H9 (cell line): ENCODE measurements around the gene MTMR6. TPM values are rescaled to one million over a fixed set of nuclear protein-coding genes. Genes with fewer than 3 reads are reported as not detected.

ENCODE experiments used
- DNase-seq: peaks from one replicate; pipeline ENCODE4 v3.0.0-alpha.2; 2017
- H2AFZ ChIP-seq: one replicate; pipeline ENCODE4 v1.6.1; 2013; ENCODE audit warnings: mild to moderate bottlenecking, low read length, control low read depth, moderate library complexity
- H2AK5ac ChIP-seq: 2 replicates; pipeline ENCODE4 v1.6.1; 2013; ENCODE audit warnings: low read length, control low read depth, mixed read lengths; ENCODE audit not compliant: insufficient read length
- H2BK120ac ChIP-seq: one replicate; pipeline ENCODE4 v1.6.1; 2013; ENCODE audit warnings: low read depth, mild to moderate bottlenecking, low read length, control low read depth, inconsistent platforms; ENCODE audit not compliant: poor library complexity, severe bottlenecking
- H2BK12ac ChIP-seq: 2 replicates; pipeline ENCODE4 v1.6.1; 2013; ENCODE audit warnings: low read length, control low read depth, mixed read lengths, low read depth; ENCODE audit not compliant: insufficient read length
- H2BK15ac ChIP-seq: 2 replicates; pipeline ENCODE4 v1.6.1; 2013; ENCODE audit warnings: low read depth, low read length, control low read depth
- H2BK20ac ChIP-seq: one replicate; pipeline ENCODE4 v1.6.1; 2013; ENCODE audit warnings: low read depth, mild to moderate bottlenecking, low read length, control low read depth, inconsistent platforms; ENCODE audit not compliant: poor library complexity, severe bottlenecking
- H2BK5ac ChIP-seq: 2 replicates; pipeline ENCODE4 v1.6.1; 2013; ENCODE audit warnings: low read length, control low read depth, mixed read lengths; ENCODE audit not compliant: insufficient read length
- H3K14ac ChIP-seq: 2 replicates; pipeline ENCODE4 v1.6.1; 2013; ENCODE audit warnings: low read length, control low read depth; ENCODE audit not compliant: insufficient read depth
- H3K18ac ChIP-seq: 2 replicates; pipeline ENCODE4 v1.6.1; 2013; ENCODE audit warnings: low read depth, mild to moderate bottlenecking, mixed read lengths, low read length, control low read depth; ENCODE audit not compliant: insufficient read length
- H3K23ac ChIP-seq: 2 replicates; pipeline ENCODE4 v1.6.1; 2013; ENCODE audit warnings: low read length, control low read depth, mixed read lengths, low read depth; ENCODE audit not compliant: insufficient read length
- H3K23me2 ChIP-seq: 2 replicates; pipeline ENCODE4 v1.6.1; 2013; ENCODE audit warnings: low read depth, mild to moderate bottlenecking, mixed read lengths, low read length, control low read depth; ENCODE audit not compliant: insufficient read length, poor library complexity, severe bottlenecking
- H3K27ac ChIP-seq: 2 replicates; pipeline ENCODE4 v1.5.1; 2013; ENCODE audit warnings: low read length, control low read depth, mixed read lengths, low read depth; ENCODE audit not compliant: insufficient read length
- H3K27me3 ChIP-seq: 2 replicates; pipeline ENCODE4 v1.6.1; 2013; ENCODE audit warnings: low read length, control low read depth, inconsistent platforms; ENCODE audit not compliant: insufficient read depth
- H3K4ac ChIP-seq: 2 replicates; pipeline ENCODE4 v1.6.1; 2013; ENCODE audit warnings: low read depth, mild to moderate bottlenecking, control low read depth, inconsistent platforms, low read length, moderate library complexity
- H3K4me1 ChIP-seq: 2 replicates; pipeline ENCODE4 v1.6.1; 2013; ENCODE audit warnings: low read length, control low read depth, inconsistent platforms; ENCODE audit not compliant: insufficient read depth
- H3K4me2 ChIP-seq: 2 replicates; pipeline ENCODE4 v1.6.1; 2013; ENCODE audit warnings: low read length, control low read depth, mixed read lengths; ENCODE audit not compliant: insufficient read length, insufficient read depth
- H3K56ac ChIP-seq: 2 replicates; pipeline ENCODE4 v1.6.1; 2013; ENCODE audit warnings: low read depth, mild to moderate bottlenecking, mixed read lengths, low read length, control low read depth; ENCODE audit not compliant: insufficient read length
- H3K79me1 ChIP-seq: 2 replicates; pipeline ENCODE4 v1.6.1; 2013; ENCODE audit warnings: low read depth, mild to moderate bottlenecking, moderate library complexity, low read length, control low read depth, inconsistent platforms; ENCODE audit not compliant: insufficient read depth, poor library complexity, severe bottlenecking
- H3K79me2 ChIP-seq: 2 replicates; pipeline ENCODE4 v1.6.1; 2013; ENCODE audit warnings: low read length, control low read depth, inconsistent platforms; ENCODE audit not compliant: insufficient read depth
- H3K9ac ChIP-seq: 2 replicates; pipeline ENCODE4 v1.6.1; 2013; ENCODE audit warnings: low read length, control low read depth, mixed read lengths; ENCODE audit not compliant: insufficient read length; ENCODE audit errors: extremely low read depth
- H3K9me3 ChIP-seq: one replicate; pipeline ENCODE4 v1.6.1; 2013; ENCODE audit warnings: low read depth, low read length, inconsistent platforms; ENCODE audit not compliant: control insufficient read depth
- H3T11ph ChIP-seq: one replicate; pipeline ENCODE4 v1.6.1; 2013; ENCODE audit warnings: mild to moderate bottlenecking, low read length, control low read depth, inconsistent platforms
- H4K20me1 ChIP-seq: one replicate; pipeline ENCODE4 v1.6.1; 2013; ENCODE audit not compliant: control insufficient read depth, insufficient read length, insufficient read depth
- H4K5ac ChIP-seq: 2 replicates; pipeline ENCODE4 v1.6.1; 2013; ENCODE audit warnings: low read depth, mild to moderate bottlenecking, mixed read lengths, low read length, control low read depth; ENCODE audit not compliant: insufficient read length
- H4K8ac ChIP-seq: replicated peaks from 2 replicates; pipeline ENCODE4 v1.6.1; 2013; ENCODE audit warnings: low read length, control low read depth, mixed read lengths, low read depth; ENCODE audit not compliant: insufficient read length
- H4K91ac ChIP-seq: 2 replicates; pipeline ENCODE4 v1.6.1; 2013; ENCODE audit warnings: low read depth, mild to moderate bottlenecking, moderate library complexity, mixed read lengths, low read length, control low read depth; ENCODE audit not compliant: insufficient read length
- H3K27ac Mint-ChIP-seq, 3 experiments: 2 replicates in 2 of 3; 3 replicates in 1 of 3; pipeline ENCODE4 v1.8.0; 2020 to 2021; ENCODE audit warnings: mixed read lengths in 3 of 3, mild to moderate bottlenecking in 1 of 3, moderate library complexity in 1 of 3
- H3K27me3 Mint-ChIP-seq: 2 replicates; pipeline ENCODE4 v1.8.0; 2021; ENCODE audit warnings: low read depth, mild to moderate bottlenecking, moderate library complexity, mixed read lengths
- H3K36me3 Mint-ChIP-seq, 3 experiments: 2 replicates in 2 of 3; 3 replicates in 1 of 3; pipeline ENCODE4 v1.8.0; 2020 to 2021; ENCODE audit warnings: low read depth in 3 of 3, mixed read lengths in 3 of 3; ENCODE audit not compliant: insufficient read depth in 1 of 3
- H3K4me1 Mint-ChIP-seq, 2 experiments: 2 replicates each; pipeline ENCODE4 v1.8.0; 2020; ENCODE audit warnings: mixed read lengths in 2 of 2
- H3K4me3 Mint-ChIP-seq, 2 experiments: 2 replicates in 1 of 2; 3 replicates in 1 of 2; pipeline ENCODE4 v1.8.0; 2020 to 2021; ENCODE audit warnings: mild to moderate bottlenecking in 2 of 2, mixed read lengths in 2 of 2, moderate library complexity in 1 of 2
- H3K9me3 Mint-ChIP-seq, 2 experiments: 2 replicates in 1 of 2; 3 replicates in 1 of 2; pipeline ENCODE4 v1.8.0; 2020; ENCODE audit warnings: mild to moderate bottlenecking in 2 of 2, mixed read lengths in 2 of 2, moderate library complexity in 1 of 2
- WGBS: extraction: QIAGEN DNeasy Blood & Tissue Kit; methylation state at CpG from one replicate; pipeline ENCODE4 v1.1.7; 2013; ENCODE audit warnings: missing lambda C conversion rate, low lambda C conversion rate, mixed read lengths; ENCODE audit not compliant: insufficient read length; ENCODE audit errors: extremely low coverage; 5-methylcytosine and 5-hydroxymethylcytosine counted together
- long read RNA-seq: library from polyadenylated mRNA; unstranded; transcript quantifications from one replicate; pipeline ENCODE4 v2.0.0, GENCODE V29; 2020
- total RNA-seq: library from RNA; stranded (reverse); gene quantifications from 2 replicates; pipeline ENCODE4 v1.2.1, GENCODE V29; 2021
- TF ChIP-seq, protein P1 (sequence below): fragments of 200-600 bp; sonication (generic); conservative IDR thresholded peaks from 3 replicates; pipeline ENCODE4 v1.8.0; 2021; ENCODE audit warnings: antibody characterized with exemption, mild to moderate bottlenecking

The MTMR6 gene
- total RNA-seq = 7.0 and 8.0 TPM in 2 replicates
- long read RNA-seq, full-length matches to known transcripts = 65 of 95 reads
- long read RNA-seq, partial matches to known transcripts = 12 of 95 reads
- long read RNA-seq, other reads (novel, unspliced or antisense) = 18 of 95 reads

DNA sequence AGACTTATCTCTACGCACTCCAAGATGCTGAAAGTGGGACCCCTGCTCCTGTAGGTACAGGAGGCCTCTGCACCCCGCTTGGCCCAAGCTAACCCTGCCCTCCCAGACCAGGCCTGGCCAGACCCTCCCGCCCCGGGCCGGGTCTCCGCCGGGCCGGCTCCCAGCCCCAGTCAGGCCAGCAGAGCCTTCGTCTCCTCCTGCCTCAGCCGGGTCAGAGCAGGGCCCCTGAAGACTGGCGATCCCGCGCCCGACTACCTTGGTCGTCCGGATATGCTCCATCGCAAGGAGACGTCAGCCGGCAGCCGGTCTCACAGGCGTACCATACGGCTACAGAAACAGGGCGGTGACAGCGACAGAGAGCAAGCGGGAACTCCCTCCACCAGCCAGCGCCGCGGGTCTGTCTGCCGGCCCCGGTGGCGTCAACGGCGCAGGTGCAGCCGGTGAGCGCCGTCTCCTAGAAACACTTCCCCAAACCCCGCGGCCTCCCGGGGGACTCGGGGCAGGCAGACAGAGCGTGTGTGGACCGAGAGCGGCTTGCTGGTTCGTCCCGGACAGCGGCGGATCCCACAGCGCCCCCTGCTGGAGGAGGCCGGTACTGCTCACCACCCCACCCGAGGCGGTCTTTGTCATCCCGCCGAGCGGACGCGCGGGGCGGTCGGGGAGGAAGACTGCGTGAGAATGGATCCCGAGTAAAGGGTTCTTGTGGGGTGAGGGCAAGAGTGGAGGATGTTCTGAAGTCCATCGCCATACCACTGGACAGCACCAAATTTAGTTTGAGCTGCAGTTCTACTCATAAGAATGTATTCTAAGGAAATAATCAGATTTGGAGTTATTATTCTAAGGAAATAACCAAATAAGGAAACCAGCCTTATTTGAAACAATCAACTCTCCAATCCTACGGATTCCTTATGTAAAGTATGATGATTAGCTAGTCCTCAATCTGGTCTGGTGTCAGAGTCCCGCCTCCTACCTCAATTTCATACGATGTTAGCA is at the start of gene MTMR6:
MTMR6 (minus strand) TSS at position 520 of the 993 bp plus-strand sequence; CDS start at position 279, 241 bp downstream.
- no peaks in the 10 kb centered on the region for H3K9me3 Mint-ChIP-seq
- no peaks in the 10 kb centered on the region for H3K27me3 ChIP-seq

More for the DNA sequence above, at the start of gene MTMR6:
- Histone ChIP-seq H3K4me1 (no peaks in the 10 kb centered on the region; the same call in 1 of the 2 replicates), H3K9me3 (no peaks in the 10 kb centered on the region), H2BK20ac (no peak within 1 kb of the TSS), H4K91ac (no peak within 1 kb of the TSS), H3K14ac (peak within 1 kb of the TSS; percentile 16; the same call in 1 of the 2 replicates), H3K23ac (no peak within 1 kb of the TSS), H3K79me1 (no peaks in the 10 kb centered on the region), H4K20me1 (no peaks in the 10 kb centered on the region), H4K8ac (no peak within 1 kb of the TSS), H3K4ac (no peak within 1 kb of the TSS), H3K18ac (peak within 1 kb of the TSS; percentile 12), H2BK12ac (no peak within 1 kb of the TSS), H3K9ac (peak within 1 kb of the TSS; percentile 77), H3K56ac (no peak within 1 kb of the TSS), H3K4me2 (peak within 1 kb of the TSS; percentile 71), H3K27ac (no peak within 1 kb of the TSS), H2BK15ac (no peak within 1 kb of the TSS), H2AK5ac (no peak within 1 kb of the TSS), H2AFZ (no peak within 1 kb of the TSS), H2BK5ac (no peak within 1 kb of the TSS), H3T11ph (no peak within 1 kb of the TSS), H3K23me2 (peaks cover 5% of the 10 kb centered on the region), H4K5ac (no peak within 1 kb of the TSS), H3K79me2 (no peaks in the 10 kb centered on the region), H2BK120ac (no peak within 1 kb of the TSS)
- peaks cover 11 to 14% of the 10 kb centered on the region in 2 experiments for H3K4me1 Mint-ChIP-seq
- H3K36me3 Mint-ChIP-seq = no peaks in the 10 kb centered on the region
- WGBS = no CpG with 5 or more reads among the region's 65 CpGs
- peak; percentile 88 for DNase-seq
- TF ChIP-seq, protein P1, sequence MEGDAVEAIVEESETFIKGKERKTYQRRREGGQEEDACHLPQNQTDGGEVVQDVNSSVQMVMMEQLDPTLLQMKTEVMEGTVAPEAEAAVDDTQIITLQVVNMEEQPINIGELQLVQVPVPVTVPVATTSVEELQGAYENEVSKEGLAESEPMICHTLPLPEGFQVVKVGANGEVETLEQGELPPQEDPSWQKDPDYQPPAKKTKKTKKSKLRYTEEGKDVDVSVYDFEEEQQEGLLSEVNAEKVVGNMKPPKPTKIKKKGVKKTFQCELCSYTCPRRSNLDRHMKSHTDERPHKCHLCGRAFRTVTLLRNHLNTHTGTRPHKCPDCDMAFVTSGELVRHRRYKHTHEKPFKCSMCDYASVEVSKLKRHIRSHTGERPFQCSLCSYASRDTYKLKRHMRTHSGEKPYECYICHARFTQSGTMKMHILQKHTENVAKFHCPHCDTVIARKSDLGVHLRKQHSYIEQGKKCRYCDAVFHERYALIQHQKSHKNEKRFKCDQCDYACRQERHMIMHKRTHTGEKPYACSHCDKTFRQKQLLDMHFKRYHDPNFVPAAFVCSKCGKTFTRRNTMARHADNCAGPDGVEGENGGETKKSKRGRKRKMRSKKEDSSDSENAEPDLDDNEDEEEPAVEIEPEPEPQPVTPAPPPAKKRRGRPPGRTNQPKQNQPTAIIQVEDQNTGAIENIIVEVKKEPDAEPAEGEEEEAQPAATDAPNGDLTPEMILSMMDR = peak; percentile 100
- peak within 1 kb of the TSS; percentile 83 to 94 for H3K4me3 Mint-ChIP-seq
- H3K27ac Mint-ChIP-seq = peak within 1 kb of the TSS in 1 of 3 experiments; percentile 85; a peak in 2 of 7 replicates
- H3K27me3 Mint-ChIP-seq = peaks cover 6% of the 10 kb centered on the region
